GM23338 (cell line): ENCODE results near the gene PGA3. TPM values are rescaled to one million over a fixed set of nuclear protein-coding genes. Genes with fewer than 3 reads are reported as not detected.
A peak's percentile ranks its signal among the peaks of the same experiment; 100 is the strongest.
"Not testable (repeated sequence)": the region's sequence is repeated elsewhere in the genome, so short reads cannot be mapped to it uniquely, and the experiment has no call there.

Source experiments
- ATAC-seq: fragments of 200-7000 bp; cut with Tn5 transposase; 3 replicates; pipeline ENCODE4 v1.9.1; 2020
- DNase-seq: peaks from one replicate; pipeline ENCODE4 v3.0.0-alpha.2; 2015; ENCODE audit warnings: low spot score
- H2AFZ ChIP-seq: fragments of 200-600 bp; sonication (generic); 2 replicates; pipeline ENCODE4 v1.8.0; 2016; ENCODE audit warnings: antibody characterized with exemption, mild to moderate bottlenecking, moderate library complexity
- H3F3A ChIP-seq: fragments of 200-600 bp; sonication (generic); replicated peaks from 2 replicates; pipeline ENCODE4 v1.8.0; 2017; ENCODE audit warnings: antibody characterized with exemption, mixed run types, low read depth
- H3K27ac ChIP-seq: fragments of 200-600 bp; sonication (generic); 2 replicates; pipeline ENCODE4 v1.6.1; 2016; ENCODE audit warnings: low read depth
- H3K27me3 ChIP-seq: fragments of 200-600 bp; sonication (generic); 2 replicates; pipeline ENCODE4 v1.8.0; 2016; ENCODE audit warnings: mild to moderate bottlenecking, mixed run types, moderate library complexity; ENCODE audit not compliant: insufficient read depth
- H3K36me3 ChIP-seq: fragments of 200-600 bp; sonication (generic); 2 replicates; pipeline ENCODE4 v1.8.0; 2016; ENCODE audit warnings: mild to moderate bottlenecking; ENCODE audit not compliant: insufficient read depth
- H3K4me1 ChIP-seq: fragments of 200-600 bp; sonication (generic); 2 replicates; pipeline ENCODE4 v1.8.0; 2016; ENCODE audit warnings: mild to moderate bottlenecking, moderate library complexity; ENCODE audit not compliant: insufficient read depth
- H3K4me2 ChIP-seq: fragments of 200-600 bp; sonication (generic); 2 replicates; pipeline ENCODE4 v1.7.1; 2017; ENCODE audit warnings: mixed run types
- H3K4me3 ChIP-seq: fragments of 200-600 bp; sonication (generic); 2 replicates; pipeline ENCODE4 v1.6.1; 2016; ENCODE audit warnings: mixed run types
- H3K79me2 ChIP-seq: fragments of 200-600 bp; sonication (generic); replicated peaks from 2 replicates; pipeline ENCODE4 v1.8.0; 2017; ENCODE audit warnings: mild to moderate bottlenecking; ENCODE audit not compliant: insufficient read depth
- H3K9me2 ChIP-seq: fragments of 200-600 bp; sonication (generic); 2 replicates; pipeline ENCODE4 v1.8.0; 2017; ENCODE audit not compliant: insufficient read depth
- H4K20me1 ChIP-seq: fragments of 200-600 bp; sonication (generic); replicated peaks from 2 replicates; pipeline ENCODE4 v1.8.0; 2017; ENCODE audit warnings: mild to moderate bottlenecking; ENCODE audit not compliant: insufficient read depth
- H3K27ac Mint-ChIP-seq: 2 replicates; pipeline ENCODE4 v1.8.0; 2020; ENCODE audit warnings: inconsistent platforms, mild to moderate bottlenecking, moderate library complexity, mixed read lengths
- H3K27me3 Mint-ChIP-seq: 3 replicates; pipeline ENCODE4 v1.8.0; 2022; ENCODE audit warnings: low read depth, mild to moderate bottlenecking, moderate library complexity, mixed read lengths, inconsistent platforms; ENCODE audit not compliant: insufficient read depth, poor library complexity
- H3K36me3 Mint-ChIP-seq: 3 replicates; pipeline ENCODE4 v1.8.0; 2021; ENCODE audit warnings: low read depth, mild to moderate bottlenecking, inconsistent platforms, moderate library complexity, mixed read lengths
- H3K4me1 Mint-ChIP-seq: 3 replicates; pipeline ENCODE4 v1.8.0; 2020; ENCODE audit warnings: mild to moderate bottlenecking, inconsistent platforms, mixed read lengths
- H3K4me3 Mint-ChIP-seq: 3 replicates; pipeline ENCODE4 v1.8.0; 2021; ENCODE audit warnings: moderate library complexity, mild to moderate bottlenecking, inconsistent platforms, mixed read lengths
- H3K9me3 Mint-ChIP-seq: 3 replicates; pipeline ENCODE4 v1.8.0; 2020; ENCODE audit warnings: moderate library complexity, mild to moderate bottlenecking, inconsistent platforms, mixed read lengths
- polyA plus RNA-seq: library from polyadenylated mRNA; unstranded; fragments of >200 nt; fragmentation: Nextera tagmentation; extraction: Ambion mirVana; gene quantifications from 2 replicates; pipeline ENCODE4 v1.2.1, GENCODE V29; 2016
- total RNA-seq: library from RNA; depleted of rRNA; stranded (reverse); fragments of >200 nt; shearing (Covaris generic); gene quantifications from 2 replicates; pipeline ENCODE4 v1.2.3, GENCODE V29; 2014

Gene PGA3
- total and polyA plus RNA-seq, 2 experiments from 2014 or later: 0.37 TPM; not detected in 1

DNA sequence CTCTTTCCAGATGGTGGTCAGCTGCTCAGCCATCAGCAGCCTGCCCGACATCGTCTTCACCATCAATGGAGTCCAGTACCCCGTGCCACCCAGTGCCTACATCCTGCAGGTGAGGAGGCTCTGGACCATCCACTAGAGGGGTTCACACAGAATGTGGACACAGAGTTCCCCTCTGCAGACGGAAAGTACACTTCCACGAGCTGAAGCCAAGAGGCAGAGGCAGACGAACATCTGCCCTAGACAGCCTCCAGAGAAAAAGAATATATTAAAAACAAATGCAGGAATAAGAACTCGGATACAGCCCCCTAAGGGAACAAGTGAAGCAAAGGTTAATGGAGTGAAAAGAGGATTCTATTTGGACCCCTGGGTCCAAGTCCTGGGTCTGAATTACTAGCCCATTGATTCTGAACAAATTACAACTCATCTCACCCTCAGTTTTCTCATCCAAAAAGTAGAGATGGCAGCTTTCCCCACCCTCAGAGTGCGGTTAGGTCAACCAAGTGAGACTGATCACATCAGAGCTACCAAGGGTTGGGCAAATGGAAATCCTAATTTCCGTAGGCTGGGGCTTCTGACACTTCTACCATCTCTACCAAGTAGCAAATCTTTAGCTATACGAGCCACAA lies 8.1 kb downstream of the PGA3 start:
- H3K36me3 Mint-ChIP-seq, DNase-seq, H2AFZ ChIP-seq, H3K9me3 Mint-ChIP-seq, H3K4me1 Mint-ChIP-seq, H3K27me3 Mint-ChIP-seq, H3K4me3 Mint-ChIP-seq, H3F3A ChIP-seq, H3K36me3 ChIP-seq, H3K4me1 ChIP-seq, H3K27ac Mint-ChIP-seq, H3K4me3 ChIP-seq, H3K27ac ChIP-seq, H3K4me2 ChIP-seq, H3K27me3 ChIP-seq, H4K20me1 ChIP-seq, ATAC-seq, H3K9me2 ChIP-seq, H3K79me2 ChIP-seq: not testable (repeated sequence)

- not testable (repeated sequence) for H3K36me3 ChIP-seq, H3F3A ChIP-seq, H3K27me3 Mint-ChIP-seq, H3K4me1 Mint-ChIP-seq, H3K27me3 ChIP-seq, H3K79me2 ChIP-seq, H3K27ac ChIP-seq, H2AFZ ChIP-seq, H3K4me2 ChIP-seq, H3K27ac Mint-ChIP-seq, H4K20me1 ChIP-seq, H3K9me2 ChIP-seq, H3K4me3 ChIP-seq, ATAC-seq, H3K36me3 Mint-ChIP-seq, DNase-seq, H3K4me1 ChIP-seq, H3K9me3 Mint-ChIP-seq, H3K4me3 Mint-ChIP-seq
Measured at GRCh38 chr11:61212202-61212601, 8.9 kb downstream of the PGA3 start.

- not testable (repeated sequence) for H3K4me1 ChIP-seq, DNase-seq, H3K79me2 ChIP-seq, H3K36me3 Mint-ChIP-seq, H4K20me1 ChIP-seq, H2AFZ ChIP-seq, H3K27me3 Mint-ChIP-seq, H3K27me3 ChIP-seq, H3K27ac Mint-ChIP-seq, H3K9me2 ChIP-seq, H3F3A ChIP-seq, H3K4me1 Mint-ChIP-seq, H3K4me3 Mint-ChIP-seq, ATAC-seq, H3K9me3 Mint-ChIP-seq, H3K4me3 ChIP-seq, H3K27ac ChIP-seq, H3K4me2 ChIP-seq, H3K36me3 ChIP-seq
Measured at GRCh38 chr11:61213711-61214324, 10.5 kb downstream of the PGA3 start.

DNA sequence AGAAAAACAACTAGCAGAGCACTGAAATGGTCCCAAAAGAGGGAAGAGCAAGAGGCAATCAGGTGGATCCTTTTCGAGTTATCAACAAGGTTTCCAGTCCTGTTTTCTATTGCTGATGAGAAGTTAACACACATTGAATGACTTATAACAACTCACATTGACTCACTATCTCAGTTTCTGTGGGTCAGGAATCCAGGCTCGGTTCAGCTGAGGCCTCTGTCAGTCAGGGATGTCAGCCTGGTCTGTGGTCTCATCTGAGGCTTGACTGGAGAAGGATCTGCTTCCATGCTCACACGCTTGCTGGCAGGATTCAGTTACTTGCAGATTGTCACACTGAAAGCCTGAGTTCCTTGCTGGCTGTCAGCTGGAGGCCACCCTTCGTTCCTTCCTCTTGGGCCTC lies 15.0 kb downstream of the PGA3 start:
- H3K27ac ChIP-seq, H3K36me3 Mint-ChIP-seq, H3F3A ChIP-seq, H2AFZ ChIP-seq, ATAC-seq, H4K20me1 ChIP-seq, H3K4me1 Mint-ChIP-seq, DNase-seq, H3K27ac Mint-ChIP-seq, H3K4me3 Mint-ChIP-seq, H3K36me3 ChIP-seq, H3K4me3 ChIP-seq, H3K27me3 Mint-ChIP-seq, H3K9me3 Mint-ChIP-seq, H3K79me2 ChIP-seq, H3K9me2 ChIP-seq, H3K4me2 ChIP-seq, H3K27me3 ChIP-seq, H3K4me1 ChIP-seq: not testable (repeated sequence)

GRCh38 chr11:61219016-61219415 lies 15.7 kb downstream of the PGA3 start:
- H2AFZ ChIP-seq, H4K20me1 ChIP-seq, H3K4me1 ChIP-seq, H3K9me2 ChIP-seq, H3K79me2 ChIP-seq, H3K36me3 Mint-ChIP-seq, H3K27me3 Mint-ChIP-seq, H3K36me3 ChIP-seq, H3K4me3 ChIP-seq, H3K27ac Mint-ChIP-seq, H3K4me3 Mint-ChIP-seq, H3K9me3 Mint-ChIP-seq, H3K27me3 ChIP-seq, H3K27ac ChIP-seq, H3F3A ChIP-seq, DNase-seq, ATAC-seq, H3K4me2 ChIP-seq, H3K4me1 Mint-ChIP-seq: not testable (repeated sequence)

GRCh38 chr11:61222047-61222446 lies 18.7 kb downstream of the PGA3 start, which contains the start of gene PGA4:
PGA4 (plus strand) TSS chr11:61222347; CDS start chr11:61222401, 54 bp downstream.
- H3K36me3 Mint-ChIP-seq, H3K4me3 ChIP-seq, H3K4me1 Mint-ChIP-seq, H3K79me2 ChIP-seq, H3K9me2 ChIP-seq, H3K27me3 Mint-ChIP-seq, DNase-seq, H3K27me3 ChIP-seq, H3K4me3 Mint-ChIP-seq, H3K9me3 Mint-ChIP-seq, H3K27ac Mint-ChIP-seq, H3K4me1 ChIP-seq, H3K36me3 ChIP-seq, H3K27ac ChIP-seq, H2AFZ ChIP-seq, H3K4me2 ChIP-seq, H4K20me1 ChIP-seq, H3F3A ChIP-seq: not testable (repeated sequence)
- peak; percentile 68 for ATAC-seq
